ENCODE results near the gene EGFL7.
A peak's percentile ranks its signal among the peaks of the same experiment; 100 is the strongest.

Gene EGFL7

DNA sequence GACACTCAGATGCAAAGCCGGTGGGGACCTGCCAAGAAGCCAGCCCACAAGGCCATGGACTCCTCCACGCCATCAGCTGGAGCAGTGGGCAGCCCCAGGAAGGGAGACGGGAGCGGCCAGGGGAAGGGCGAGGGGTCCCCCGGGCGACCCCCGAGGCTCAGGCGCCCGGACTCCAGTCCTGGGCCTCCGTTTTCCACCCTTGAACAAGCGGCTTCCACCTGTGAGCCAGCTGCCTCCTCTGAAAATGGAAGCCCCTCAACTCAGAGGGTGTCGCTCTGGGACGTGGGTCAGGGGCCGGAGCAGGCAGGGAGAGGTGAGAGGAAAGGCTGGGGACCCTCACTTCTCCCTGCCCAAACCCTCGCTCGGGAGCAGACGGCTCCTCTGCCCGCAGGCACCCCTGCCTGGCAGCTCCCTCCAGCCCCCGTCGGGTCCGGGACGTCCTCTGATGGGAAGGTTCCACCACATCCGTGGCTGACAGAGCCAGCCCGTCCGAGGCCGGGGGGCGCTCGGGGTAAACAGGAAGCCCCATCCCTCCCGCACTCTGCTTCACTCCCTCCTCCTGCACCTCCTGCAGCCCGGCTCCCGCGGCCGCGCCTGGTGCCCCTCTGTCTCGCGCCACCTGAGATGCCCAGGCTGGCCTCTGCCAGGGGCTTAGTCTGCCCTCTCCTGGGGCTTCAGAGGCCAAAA, 3.7 kb upstream of the EGFL7 start:
- no peaks in the 10 kb centered on the region for H3K9me3 Mint-ChIP-seq
- peaks cover 33% of the 10 kb centered on the region for H3K27me3 Mint-ChIP-seq
- no peaks in the 10 kb centered on the region for H3K36me3 Mint-ChIP-seq (ENCODE audit: low read depth)
- ATAC-seq (no peak), DNase-seq (no peak)
- H3K4me1 Mint-ChIP-seq, result peaks cover 17% of the 10 kb centered on the region
- H3K27ac Mint-ChIP-seq, result no peak overlapping the region
- H3K4me3 Mint-ChIP-seq, result no peak overlapping the region

DNA sequence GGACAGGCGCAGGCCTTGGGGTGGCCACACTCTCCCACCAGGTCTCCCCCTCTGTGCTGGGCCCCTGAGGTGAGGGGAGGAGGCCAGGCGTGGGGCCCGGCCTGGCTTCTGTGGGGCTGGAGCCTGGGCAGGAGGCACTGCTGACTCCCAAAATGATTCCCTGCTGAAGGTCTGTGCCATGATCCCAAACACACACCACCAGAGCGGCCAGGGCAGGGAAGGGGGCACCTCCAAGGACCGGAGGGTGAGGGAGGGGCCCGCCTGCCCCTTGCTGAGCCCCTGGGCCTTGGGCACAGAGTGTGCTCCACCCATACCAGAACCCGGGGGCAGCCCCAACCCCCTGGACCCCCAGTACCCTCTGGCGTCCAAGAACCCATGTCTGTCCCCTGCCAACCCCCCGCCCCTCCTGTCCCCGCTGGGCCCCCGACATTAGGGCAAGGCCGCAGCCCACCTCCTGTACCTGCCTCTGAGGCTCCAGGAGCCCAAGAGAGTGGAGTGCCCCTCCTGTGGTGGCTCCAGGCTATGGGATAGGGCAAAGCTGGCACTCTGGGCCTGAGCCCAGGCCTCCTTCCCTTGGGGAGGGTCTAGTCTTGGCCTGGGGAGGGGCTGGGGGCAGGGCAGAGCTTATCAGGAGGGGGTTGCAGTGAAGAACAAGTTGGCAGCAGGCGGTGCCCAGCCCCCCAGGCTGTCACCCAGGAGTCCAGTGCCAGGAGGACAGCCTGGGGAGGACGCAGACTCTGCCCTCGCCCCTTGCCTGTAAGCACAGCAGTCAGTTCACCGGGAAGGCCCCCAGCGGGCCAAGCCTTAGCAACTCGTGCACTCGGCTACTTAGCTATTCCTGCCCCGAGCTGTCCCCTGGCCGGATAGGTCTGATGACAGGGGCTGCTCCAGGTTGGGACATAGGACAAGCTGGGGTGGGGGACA, 2.6 kb upstream of the EGFL7 start:
- peaks cover 36% of the 10 kb centered on the region for H3K27me3 Mint-ChIP-seq
- no peak overlapping the region for H3K4me3 Mint-ChIP-seq
- H3K36me3 Mint-ChIP-seq (ENCODE audit: low read depth), result no peaks in the 10 kb centered on the region
- ATAC-seq (no peak), DNase-seq (no peak)
- H3K27ac Mint-ChIP-seq, result no peak overlapping the region
- H3K9me3 Mint-ChIP-seq, result no peaks in the 10 kb centered on the region
- H3K4me1 Mint-ChIP-seq, result peaks cover 17% of the 10 kb centered on the region

DNA sequence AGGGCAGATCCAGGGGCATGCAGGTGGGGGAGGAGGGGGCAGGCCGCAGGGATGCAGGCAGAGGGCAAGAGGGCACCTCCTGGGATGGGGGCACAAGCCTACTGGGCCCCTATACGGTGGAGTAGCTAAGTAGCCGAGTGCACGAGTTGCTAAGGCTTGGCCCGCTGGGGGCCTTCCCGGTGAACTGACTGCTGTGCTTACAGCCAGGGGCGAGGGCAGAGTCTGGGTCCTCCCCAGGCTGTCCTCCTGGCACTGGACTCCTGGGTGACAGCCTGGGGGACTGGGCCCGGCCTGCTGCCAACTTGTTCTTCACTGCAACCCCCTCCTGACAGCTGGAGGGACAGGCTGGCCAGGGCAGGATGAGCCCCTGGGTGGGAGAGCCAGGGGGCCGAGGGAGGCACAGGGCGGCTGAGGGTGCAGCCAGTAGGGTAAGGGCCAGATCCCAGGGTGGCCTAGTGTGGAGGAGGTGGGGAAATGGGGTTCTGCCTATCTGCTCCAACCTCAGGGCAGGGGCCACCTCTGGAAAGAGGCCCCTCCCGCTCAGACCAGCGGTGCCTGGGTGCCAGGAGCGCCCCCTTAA, 1.7 kb upstream of the EGFL7 start:
- Mint-ChIP-seq H3K27ac (no peak overlapping the region), H3K4me1 (peaks cover 13% of the 10 kb centered on the region), H3K27me3 (peaks cover 33% of the 10 kb centered on the region), H3K4me3 (no peak overlapping the region), H3K36me3 (ENCODE audit: low read depth) (no peaks in the 10 kb centered on the region), H3K9me3 (no peaks in the 10 kb centered on the region)
- no peak for ATAC-seq
- no peak for DNase-seq

DNA sequence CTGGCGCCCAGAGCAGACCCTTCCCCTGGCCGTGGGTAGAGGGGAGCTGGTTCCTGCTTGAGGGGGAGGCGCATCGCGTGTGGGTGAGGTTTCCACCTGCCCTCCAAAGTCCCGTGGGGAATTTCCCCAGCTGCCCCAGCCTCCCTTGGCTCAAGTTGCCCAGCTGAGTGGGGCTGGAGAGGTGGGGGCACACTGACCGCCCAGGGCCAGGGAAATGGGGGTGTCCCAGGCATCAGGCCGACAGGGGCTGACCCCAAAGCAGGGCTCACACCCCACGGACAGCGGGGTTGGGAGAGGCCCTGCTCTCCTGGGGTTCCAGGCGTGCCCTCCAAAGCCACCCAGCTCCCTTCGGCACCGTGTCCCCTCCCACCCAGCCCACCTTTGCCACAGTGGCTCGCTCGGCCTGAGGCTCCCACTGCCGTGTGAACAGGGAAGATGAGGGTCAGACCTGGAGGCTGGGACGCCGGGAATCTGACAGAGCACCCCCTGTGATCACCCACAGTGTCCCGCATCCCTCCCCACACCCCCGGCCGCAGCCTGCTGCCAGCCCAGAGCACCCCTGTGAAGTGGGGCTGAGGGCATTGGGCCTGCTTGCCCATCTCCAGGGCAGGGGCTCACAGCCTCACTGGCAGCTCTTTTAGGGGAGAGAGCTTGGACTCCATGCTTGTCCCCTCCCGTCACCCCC, 933 bp upstream of the EGFL7 start:
- no peak for DNase-seq
- ATAC-seq, result no peak
- Mint-ChIP-seq H3K36me3 (ENCODE audit: low read depth) (no peaks in the 10 kb centered on the region), H3K4me1 (peaks cover 10% of the 10 kb centered on the region), H3K9me3 (no peaks in the 10 kb centered on the region), H3K27me3 (peaks cover 29% of the 10 kb centered on the region), H3K27ac (no peak overlapping the region), H3K4me3 (no peak overlapping the region)

DNA sequence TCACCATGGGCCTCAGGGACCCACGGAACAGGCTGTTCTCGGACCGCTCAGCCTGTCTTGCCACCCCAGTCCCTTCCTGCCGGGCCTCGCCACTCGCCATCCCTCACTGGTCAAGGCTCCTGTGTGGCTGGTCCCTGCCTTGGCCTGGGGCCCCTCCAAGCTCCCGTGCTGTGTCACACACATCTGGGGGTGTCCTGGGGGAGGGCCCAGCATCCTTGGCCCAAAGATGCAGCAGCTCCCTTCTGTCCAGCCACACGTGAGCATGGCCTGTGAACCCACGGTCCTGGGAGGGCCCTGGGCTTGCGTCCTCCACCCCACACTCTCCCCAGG, 425 bp upstream of the EGFL7 start:
- ATAC-seq, result no peak
- Mint-ChIP-seq H3K9me3 (no peaks in the 10 kb centered on the region), H3K27me3 (peaks cover 26% of the 10 kb centered on the region), H3K4me1 (peaks cover 10% of the 10 kb centered on the region), H3K27ac (no peak overlapping the region), H3K36me3 (ENCODE audit: low read depth) (no peaks in the 10 kb centered on the region), H3K4me3 (no peak overlapping the region)
- no peak for DNase-seq

DNA sequence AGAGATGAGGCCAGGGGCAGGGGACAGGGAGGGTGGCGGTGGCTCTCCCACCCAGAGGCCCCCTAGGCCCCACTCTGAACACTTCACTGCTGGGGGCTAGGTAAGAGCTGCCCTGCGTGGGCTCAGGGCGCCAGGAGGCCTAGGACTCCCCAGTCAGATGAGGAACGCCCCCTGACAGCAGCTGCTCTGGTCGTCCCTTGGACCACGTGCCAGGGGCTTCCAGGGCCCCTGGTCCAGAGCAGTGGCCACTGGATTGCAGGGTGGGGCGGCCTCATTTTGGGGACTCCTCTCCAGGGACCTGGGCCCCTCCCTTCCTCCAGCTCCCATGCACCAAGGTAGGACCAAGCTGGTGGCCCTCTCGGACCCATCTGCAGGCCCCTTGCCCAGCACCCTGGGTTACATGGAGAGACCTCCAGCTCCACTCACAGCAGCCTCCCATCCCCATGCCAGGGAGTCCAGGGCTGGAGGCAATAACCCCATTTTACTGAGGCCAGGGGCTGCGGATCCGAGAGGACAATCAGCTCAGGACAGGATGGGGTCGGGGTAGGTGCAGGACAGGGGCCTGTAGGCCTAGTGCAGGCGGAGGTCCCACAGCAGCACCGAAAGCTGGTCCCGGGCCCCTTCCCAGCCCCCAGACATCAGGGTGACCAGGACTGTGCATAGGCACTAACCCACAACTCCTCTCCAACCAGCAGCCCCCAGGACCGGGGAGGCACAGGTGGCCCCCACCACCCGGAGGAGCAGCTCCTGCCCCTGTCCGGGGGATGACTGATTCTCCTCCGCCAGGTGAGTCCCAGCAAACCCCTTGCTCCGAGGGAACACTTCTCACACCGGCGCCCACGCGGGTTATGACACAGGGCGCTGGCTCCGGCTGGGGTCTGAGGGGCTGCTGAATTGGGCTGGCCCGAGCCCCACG, 1.5 kb downstream of the EGFL7 start:
- Mint-ChIP-seq H3K4me3 (peak overlapping the region; percentile 49), H3K27me3 (peaks cover 12% of the 10 kb centered on the region)
- no peak for ATAC-seq

DNA sequence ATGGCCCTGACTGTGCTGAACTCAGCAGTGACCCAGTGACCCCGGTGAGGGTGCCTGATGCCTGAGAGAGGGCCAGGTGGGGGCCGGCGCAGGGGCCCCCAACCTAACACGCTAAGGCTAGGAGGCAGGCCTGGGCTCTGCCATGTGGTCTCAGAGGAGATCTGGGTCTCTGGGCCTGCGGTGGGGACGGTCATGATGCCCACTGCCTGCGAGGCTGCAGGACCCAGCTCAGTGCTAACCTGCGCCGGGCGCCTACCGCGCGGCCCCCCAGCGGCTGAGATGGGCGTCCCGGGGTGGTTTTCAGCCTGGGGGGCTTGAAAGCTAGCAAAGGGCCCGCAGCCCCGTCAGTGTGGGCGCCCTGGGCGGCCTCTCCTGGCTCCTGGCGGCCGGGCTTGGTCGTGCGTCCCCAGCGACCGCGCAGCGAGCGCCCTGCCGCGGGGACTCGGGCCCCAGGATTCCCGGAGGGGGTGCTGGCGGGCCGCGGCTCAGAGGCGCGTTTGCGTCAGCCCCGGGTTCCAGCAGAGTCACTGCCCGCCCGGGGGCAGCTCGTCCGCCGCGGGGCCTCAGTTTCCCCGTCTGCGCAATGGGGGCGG, 2.5 kb downstream of the EGFL7 start:
- Mint-ChIP-seq H3K27ac (no peak overlapping the region), H3K36me3 (ENCODE audit: low read depth) (no peaks in the 10 kb centered on the region), H3K4me1 (no peaks in the 10 kb centered on the region), H3K4me3 (peak overlapping the region; percentile 49), H3K9me3 (no peaks in the 10 kb centered on the region), H3K27me3 (peaks cover 12% of the 10 kb centered on the region)
- DNase-seq (no peak), ATAC-seq (peak; percentile 13)

More for the DNA sequence above, 1.5 kb downstream of the EGFL7 start:
- Mint-ChIP-seq H3K9me3 (no peaks in the 10 kb centered on the region), H3K36me3 (ENCODE audit: low read depth) (no peaks in the 10 kb centered on the region), H3K27ac (no peak overlapping the region), H3K4me1 (no peaks in the 10 kb centered on the region)
- DNase-seq, result no peak

DNA sequence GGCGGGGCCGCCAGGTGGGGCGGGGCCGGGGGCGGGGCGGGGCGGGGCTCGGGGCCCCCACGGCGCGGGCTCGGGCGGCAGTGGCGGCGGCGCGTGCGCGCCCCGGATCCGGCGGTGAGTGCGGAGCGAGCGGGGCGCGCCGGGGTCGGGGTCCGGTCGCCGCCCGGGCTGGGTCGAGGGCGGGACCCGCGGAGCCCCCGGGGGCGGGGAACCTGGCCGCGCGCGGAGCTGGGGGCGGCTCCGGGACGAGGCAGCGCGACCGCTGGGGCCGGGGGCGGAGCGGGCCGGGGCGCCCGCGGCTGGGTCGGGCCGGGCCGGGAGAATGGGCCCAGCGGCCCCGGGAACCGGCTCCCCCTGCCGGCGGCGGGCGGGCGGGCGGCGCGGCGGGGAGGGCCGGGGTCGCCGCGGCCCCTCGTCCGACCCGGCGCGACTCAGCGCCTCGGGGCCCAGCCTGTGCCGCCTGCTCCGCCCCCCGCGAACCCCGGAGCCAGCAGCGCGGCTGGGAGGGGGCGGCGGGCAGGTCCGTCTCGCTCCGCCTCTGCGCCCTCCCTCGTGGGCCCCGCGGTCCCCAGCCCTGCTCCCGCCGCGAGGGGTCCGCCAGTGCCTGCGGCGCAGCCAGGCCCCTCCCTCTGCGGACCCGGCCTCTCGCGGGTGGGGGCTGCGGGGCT, 3.1 kb downstream of the EGFL7 start:
- Mint-ChIP-seq H3K4me3 (no peak overlapping the region), H3K36me3 (ENCODE audit: low read depth) (no peaks in the 10 kb centered on the region), H3K4me1 (no peaks in the 10 kb centered on the region), H3K27ac (no peak overlapping the region), H3K27me3 (peaks cover 12% of the 10 kb centered on the region), H3K9me3 (no peaks in the 10 kb centered on the region)
- peak; percentile 40 for DNase-seq
- peak; percentile 30 for ATAC-seq

DNA sequence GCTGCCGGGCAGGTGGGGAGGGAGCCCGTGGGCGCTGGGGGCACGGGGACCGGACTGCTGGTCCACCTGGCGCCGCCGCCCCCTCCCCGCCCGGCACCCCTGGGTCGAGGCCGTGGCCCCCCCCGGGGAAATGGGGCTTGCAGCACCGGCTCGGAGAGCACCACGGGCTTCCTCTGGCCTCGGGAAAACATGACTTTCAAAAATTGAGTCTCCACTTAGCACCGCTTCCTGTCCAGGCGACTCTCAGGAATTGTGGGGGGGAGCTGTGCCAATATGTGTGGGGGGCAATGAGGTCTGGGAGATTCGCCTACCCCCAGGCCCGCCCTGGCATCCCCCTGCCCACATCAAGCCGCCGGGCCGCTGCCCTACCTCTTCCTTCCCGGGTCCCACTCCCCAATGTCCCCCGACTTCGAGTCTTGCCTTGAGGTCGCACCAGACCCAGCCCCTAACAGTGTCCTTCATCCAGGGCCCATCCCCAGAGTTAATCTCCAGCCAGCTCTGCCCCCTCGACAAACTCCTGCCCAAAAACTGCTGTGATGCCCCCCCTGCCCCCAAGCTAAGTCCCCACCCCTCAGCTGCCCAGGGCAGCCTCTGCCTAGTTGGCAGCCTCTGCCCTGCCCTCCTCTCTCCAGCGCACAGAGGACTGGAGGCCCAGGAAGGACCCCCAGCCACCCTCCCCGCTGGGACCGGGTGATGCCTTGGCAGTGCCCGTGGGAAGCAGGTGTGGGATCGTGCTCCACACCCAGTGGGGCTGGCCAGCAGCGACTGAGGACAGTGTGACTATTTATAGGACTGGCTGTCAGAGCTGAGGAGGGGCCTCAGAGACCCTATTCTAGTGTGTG, 3.9 kb downstream of the EGFL7 start:
- no peaks in the 10 kb centered on the region for H3K36me3 Mint-ChIP-seq (ENCODE audit: low read depth)
- H3K4me3 Mint-ChIP-seq, result peak overlapping the region; percentile 42
- ATAC-seq (no peak), DNase-seq (no peak)
- no peak overlapping the region for H3K27ac Mint-ChIP-seq
- H3K27me3 Mint-ChIP-seq, result peaks cover 12% of the 10 kb centered on the region
- no peaks in the 10 kb centered on the region for H3K9me3 Mint-ChIP-seq
- no peaks in the 10 kb centered on the region for H3K4me1 Mint-ChIP-seq

DNA sequence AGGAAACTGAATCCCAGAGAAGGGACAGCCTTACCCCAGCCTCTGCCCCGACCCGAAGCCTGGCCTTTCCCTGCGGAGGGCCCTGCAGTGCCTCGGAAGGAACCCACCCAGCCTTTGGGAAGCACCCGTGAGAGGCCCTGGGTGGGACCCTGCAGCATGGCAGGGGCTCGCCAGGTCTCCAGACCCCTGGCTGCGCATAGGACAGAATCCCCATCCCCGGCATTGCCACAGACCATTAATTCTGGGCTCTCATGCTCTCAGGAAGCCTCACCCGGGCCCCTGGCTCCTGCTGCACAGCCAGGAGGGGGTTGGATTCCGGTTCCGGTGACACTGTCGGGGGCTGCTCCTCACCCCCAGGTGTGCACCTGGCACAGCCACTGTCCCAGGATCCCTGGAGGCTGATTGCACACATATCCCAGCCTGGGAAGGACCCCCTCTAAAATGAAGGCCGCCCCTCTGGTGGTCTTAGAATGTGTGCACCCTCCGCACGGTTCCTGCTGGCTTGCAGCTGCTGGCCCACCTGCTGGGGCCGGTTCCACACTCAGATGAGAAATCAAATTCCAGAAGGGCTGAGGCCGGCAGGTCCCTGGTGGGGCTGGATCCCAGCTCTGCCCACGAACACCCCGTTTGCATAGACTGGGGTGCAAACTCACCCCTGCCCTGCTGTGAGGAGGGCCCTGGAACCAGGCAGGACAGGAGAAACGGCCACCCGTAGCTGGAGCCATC, 4.7 kb downstream of the EGFL7 start:
- H3K4me3 Mint-ChIP-seq, result no peak overlapping the region
- DNase-seq (no peak), ATAC-seq (no peak)
- peaks cover 12% of the 10 kb centered on the region for H3K27me3 Mint-ChIP-seq
- no peaks in the 10 kb centered on the region for H3K36me3 Mint-ChIP-seq (ENCODE audit: low read depth)
- H3K4me1 Mint-ChIP-seq, result no peaks in the 10 kb centered on the region
- no peaks in the 10 kb centered on the region for H3K9me3 Mint-ChIP-seq
- H3K27ac Mint-ChIP-seq, result no peak overlapping the region

DNA sequence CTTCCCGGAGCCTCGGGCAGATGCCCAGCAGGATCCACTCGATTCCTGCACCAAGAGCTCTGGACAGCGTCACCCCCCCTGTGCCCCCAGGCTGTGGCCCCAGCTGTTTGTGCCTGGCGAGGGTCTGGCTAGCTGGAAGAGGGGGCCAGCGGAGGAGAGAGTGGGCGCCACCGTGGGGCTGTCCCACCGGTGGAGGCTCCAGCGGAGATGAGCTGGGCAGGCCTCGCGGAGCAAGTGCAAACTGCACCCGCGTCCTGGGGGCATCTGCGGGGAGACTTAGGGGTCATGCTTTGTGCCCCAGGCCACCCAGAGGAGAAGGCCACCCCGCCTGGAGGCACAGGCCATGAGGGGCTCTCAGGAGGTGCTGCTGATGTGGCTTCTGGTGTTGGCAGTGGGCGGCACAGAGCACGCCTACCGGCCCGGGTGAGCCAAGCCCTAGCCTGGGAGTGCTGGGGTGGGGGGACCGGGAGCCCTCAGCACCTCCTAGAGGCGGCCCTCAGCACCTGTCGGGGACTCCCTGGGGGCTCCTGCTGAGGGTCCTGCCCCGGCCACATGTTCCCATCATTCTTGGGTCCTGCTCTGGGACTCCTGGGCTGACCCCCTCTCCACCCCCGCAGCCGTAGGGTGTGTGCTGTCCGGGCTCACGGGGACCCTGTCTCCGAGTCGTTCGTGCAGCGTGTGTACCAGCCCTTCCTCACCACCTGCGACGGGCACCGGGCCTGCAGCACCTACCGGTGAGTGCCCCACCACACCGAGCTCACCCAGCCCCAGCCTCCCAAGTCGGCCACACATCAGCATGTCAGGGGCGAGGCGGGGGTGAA, 5.4 kb downstream of the EGFL7 start:
- ATAC-seq (no peak), DNase-seq (no peak)
- no peaks in the 10 kb centered on the region for H3K4me1 Mint-ChIP-seq
- H3K27ac Mint-ChIP-seq, result no peak overlapping the region
- no peaks in the 10 kb centered on the region for H3K36me3 Mint-ChIP-seq (ENCODE audit: low read depth)
- H3K9me3 Mint-ChIP-seq, result no peaks in the 10 kb centered on the region
- H3K27me3 Mint-ChIP-seq, result peaks cover 12% of the 10 kb centered on the region
- H3K4me3 Mint-ChIP-seq, result no peak overlapping the region
